Measurements from ENCODE around the gene SPRY2. TPM values are rescaled to one million over a fixed set of nuclear protein-coding genes. Genes with fewer than 3 reads are reported as not detected.
A peak's percentile ranks its signal among the peaks of the same experiment; 100 is the strongest.

The SPRY2 gene
- total RNA-seq, 1 donor from 2014 or later: 55.3 TPM

- no peaks in the 10 kb centered on the region for H3K4me1 ChIP-seq
- intact Hi-C loops (cut with DNase I): no loop called here
- H3K4me3 ChIP-seq: no peak overlapping the region
- DNase-seq: no peak
- H3K27me3 ChIP-seq: no peaks in the 10 kb centered on the region
- no peaks in the 10 kb centered on the region for H3K9me3 ChIP-seq
- TF ChIP-seq CTCF (IDR thresholded peaks at IDR 0.05): no peak
- no peaks in the 10 kb centered on the region for H3K36me3 ChIP-seq
- no peak for ATAC-seq
- H3K27ac ChIP-seq: no peak overlapping the region
Observed at GRCh38 chr13:80299046-80299445, 41.9 kb downstream of the SPRY2 start.

DNA sequence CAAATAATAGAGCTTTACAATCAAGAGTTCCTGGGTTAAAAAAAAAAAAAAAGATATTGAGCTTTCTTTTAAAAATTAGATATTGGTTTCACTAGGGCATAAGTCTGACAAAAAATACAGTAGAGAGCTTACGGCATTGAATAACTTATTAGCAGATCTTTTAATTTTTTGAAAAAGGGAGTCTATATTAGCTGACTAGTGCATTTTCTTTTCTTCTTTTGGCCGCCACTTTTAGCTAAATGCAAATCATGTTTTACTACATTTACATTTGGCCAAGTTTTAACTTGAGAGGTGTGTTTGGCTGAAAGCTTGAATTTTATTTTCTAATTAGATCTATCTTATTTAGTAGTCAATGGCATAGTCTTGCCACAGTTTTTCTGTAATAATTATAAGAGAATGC lies 43.4 kb downstream of the SPRY2 start:
- no peak for TF ChIP-seq CTCF (IDR thresholded peaks at IDR 0.05)
- intact Hi-C loops (cut with DNase I): no loop called here
- H3K27me3 ChIP-seq: no peaks in the 10 kb centered on the region
- H3K4me3 ChIP-seq: no peak overlapping the region
- no peaks in the 10 kb centered on the region for H3K4me1 ChIP-seq
- H3K9me3 ChIP-seq: no peaks in the 10 kb centered on the region
- no peak overlapping the region for H3K27ac ChIP-seq
- no peaks in the 10 kb centered on the region for H3K36me3 ChIP-seq
- ATAC-seq: no peak
- no peak for DNase-seq

DNA sequence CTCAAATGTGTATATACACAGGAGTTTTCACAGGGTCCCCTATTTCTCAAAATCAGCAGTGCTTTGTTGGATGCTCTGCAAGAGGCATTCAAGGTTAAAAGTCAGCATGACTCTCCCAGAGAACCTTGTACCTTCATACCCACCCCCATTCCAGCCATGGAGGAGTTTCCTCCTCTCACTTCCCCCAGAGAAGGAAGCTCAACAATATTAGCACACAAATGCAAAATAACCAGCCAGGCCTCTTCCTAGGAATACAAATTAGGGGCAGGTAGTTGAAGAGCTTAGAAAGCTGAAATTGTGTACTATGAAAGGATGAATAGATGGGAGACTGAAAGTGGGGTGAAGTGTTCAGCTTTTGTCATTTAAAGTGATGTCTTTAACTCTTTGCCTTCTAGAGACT lies 43.8 kb downstream of the SPRY2 start:
- ATAC-seq: peak; percentile 34
- TF ChIP-seq CTCF (IDR thresholded peaks at IDR 0.05): no peak
- Histone ChIP-seq H3K27ac (no peak overlapping the region), H3K9me3 (no peaks in the 10 kb centered on the region), H3K4me1 (no peaks in the 10 kb centered on the region), H3K27me3 (no peaks in the 10 kb centered on the region), H3K36me3 (no peaks in the 10 kb centered on the region), H3K4me3 (no peak overlapping the region)
- intact Hi-C loops (cut with DNase I): no loop called here
- no peak for DNase-seq

DNA sequence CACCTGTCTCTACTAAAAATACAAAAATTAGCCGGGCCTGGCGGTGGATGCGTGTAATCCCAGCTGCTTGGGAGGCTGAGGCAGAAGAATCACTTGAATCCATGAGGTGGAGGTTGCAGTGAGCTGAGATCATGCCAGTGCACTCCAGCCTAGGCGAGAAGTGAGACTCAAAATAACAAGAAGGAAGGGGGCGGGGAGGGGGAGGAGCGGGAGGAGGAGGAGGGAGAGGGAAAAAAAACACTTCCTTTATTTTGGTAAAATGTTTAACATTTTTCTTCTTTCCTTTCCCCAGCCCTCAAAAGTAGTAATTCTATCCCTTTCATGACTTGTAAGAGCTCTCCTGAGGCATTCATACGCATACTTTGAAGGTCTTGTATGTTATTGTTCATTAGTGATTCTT lies 44.3 kb downstream of the SPRY2 start:
- Histone ChIP-seq H3K27ac (no peak overlapping the region), H3K4me1 (no peaks in the 10 kb centered on the region), H3K36me3 (no peaks in the 10 kb centered on the region), H3K4me3 (no peak overlapping the region), H3K9me3 (no peaks in the 10 kb centered on the region), H3K27me3 (no peaks in the 10 kb centered on the region)
- ATAC-seq: no peak
- TF ChIP-seq CTCF (IDR thresholded peaks at IDR 0.05): no peak
- DNase-seq: no peak
- intact Hi-C loops (cut with DNase I): no loop called here

GRCh38 chr13:80290591-80290990 lies 50.3 kb downstream of the SPRY2 start:
- intact Hi-C loops (cut with DNase I): no loop called here
- Histone ChIP-seq H3K9me3 (no peaks in the 10 kb centered on the region), H3K4me1 (no peaks in the 10 kb centered on the region), H3K4me3 (no peak overlapping the region), H3K27me3 (no peaks in the 10 kb centered on the region), H3K36me3 (no peaks in the 10 kb centered on the region), H3K27ac (no peak overlapping the region)
- ATAC-seq: no peak
- no peak for DNase-seq
- TF ChIP-seq CTCF (IDR thresholded peaks at IDR 0.05): no peak
